ENCODE measurements around the gene CABLES1.

GRCh38 chr18:23196119-23197007, 61.1 kb downstream of the CABLES1 start:
- TF ChIP-seq CTCF (IDR thresholded peaks at IDR 0.05; ENCODE audit: poor library complexity): no peak
- TF ChIP-seq EZH2 (IDR thresholded peaks at IDR 0.05; ENCODE audit: borderline replicate concordance): no peak
- TF ChIP-seq EZH2phosphoT487 (IDR thresholded peaks at IDR 0.05; ENCODE audit: low read depth, severe bottlenecking, unreplicated experiment): no peak
